Measurements from ENCODE around the gene EFNA1. TPM values are rescaled to one million over a fixed set of nuclear protein-coding genes. Genes with fewer than 3 reads are reported as not detected.

Gene EFNA1
- polyA plus RNA-seq, 1 donor = 20.6 TPM

DNA sequence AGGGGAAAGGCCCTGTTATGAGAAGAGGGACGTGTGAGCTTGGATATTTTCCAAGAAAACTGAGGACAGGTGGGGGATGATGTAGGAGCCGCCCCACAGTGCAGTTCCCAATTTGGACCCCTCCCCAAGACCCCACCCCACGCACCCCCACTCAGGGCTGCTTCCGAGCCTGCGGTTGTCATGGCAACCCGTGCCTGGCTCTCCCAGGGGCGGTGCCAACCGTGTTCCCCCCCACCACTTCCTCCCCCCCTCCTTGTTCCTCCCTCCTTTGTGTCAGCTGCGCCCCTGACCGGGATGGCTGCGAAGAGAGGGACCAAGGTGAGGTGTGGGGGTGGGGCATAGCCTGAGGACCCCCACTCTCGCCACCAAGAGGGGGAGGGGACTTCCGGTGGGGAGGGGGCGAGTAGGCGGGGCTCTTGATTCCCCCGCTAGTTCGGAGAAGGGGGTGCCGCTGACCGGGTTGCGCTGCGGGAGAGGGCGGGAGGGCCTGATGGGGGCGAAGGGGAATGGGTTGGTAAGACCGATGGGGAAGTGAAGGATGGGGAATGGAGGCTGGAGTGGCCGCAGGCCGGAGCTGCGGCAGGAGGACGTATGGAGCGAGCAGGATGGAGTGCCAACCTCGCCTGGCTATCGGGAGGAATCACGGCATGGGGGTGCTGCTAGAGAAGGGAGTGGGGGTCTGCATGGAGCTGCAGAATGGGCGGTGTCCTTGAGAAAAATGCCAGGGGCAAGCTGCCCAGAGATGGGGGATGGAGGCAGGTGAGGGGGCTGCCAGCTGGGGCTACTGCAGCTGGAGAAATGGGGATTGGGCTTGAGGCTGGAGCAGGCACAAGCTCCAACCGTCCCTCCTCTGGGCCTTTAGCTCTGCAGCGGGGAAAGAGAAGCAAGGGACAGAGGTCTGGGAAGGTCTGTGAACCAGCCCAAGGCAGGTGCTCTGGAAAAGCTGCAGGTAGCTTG lies 46.9 kb downstream of the EFNA1 start:
- DNase-seq (ENCODE audit: low read depth) = no peak

DNA sequence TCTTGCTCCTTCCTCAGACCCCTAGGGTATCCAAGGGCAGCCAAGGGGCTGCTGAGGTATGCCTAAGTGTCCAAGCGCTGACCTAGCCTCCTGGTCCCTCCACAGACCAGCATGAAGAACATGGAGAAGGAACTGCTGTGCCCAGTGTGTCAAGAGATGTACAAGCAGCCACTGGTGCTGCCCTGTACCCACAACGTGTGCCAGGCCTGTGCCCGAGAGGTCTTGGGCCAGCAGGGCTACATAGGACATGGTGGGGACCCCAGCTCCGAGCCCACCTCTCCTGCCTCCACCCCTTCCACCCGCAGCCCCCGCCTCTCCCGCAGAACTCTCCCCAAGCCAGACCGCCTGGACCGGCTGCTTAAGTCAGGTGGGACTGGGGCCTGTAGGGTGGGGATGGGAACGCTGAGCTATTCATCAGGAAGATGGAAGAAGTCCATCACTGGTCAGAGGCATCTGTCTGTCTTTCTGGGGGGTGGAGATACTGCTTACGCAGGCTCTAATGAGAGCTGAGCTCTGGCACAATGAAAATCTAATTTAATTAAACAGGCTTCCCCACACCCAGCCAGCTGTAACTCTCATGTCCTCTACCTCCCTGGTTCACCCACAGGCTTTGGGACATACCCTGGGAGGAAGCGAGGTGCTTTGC lies 47.7 kb downstream of the EFNA1 start:
- DNase-seq (ENCODE audit: low read depth) = no peak

DNA sequence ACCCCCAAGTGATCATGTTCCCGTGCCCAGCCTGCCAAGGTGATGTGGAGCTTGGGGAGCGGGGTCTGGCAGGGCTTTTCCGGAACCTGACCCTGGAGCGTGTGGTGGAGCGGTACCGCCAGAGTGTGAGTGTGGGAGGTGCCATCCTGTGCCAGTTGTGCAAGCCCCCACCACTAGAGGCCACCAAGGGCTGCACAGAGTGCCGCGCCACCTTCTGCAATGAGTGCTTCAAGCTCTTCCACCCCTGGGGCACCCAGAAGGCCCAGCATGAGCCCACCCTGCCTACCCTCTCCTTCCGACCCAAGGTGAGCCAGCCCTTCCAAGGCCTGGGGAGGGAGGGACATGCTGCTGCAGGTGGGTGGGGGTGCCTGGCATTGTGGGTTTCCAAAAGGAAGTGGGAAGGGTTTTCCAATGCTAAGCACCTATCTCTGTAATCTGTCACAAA lies 48.3 kb downstream of the EFNA1 start:
- DNase-seq (ENCODE audit: low read depth) = no peak

DNA sequence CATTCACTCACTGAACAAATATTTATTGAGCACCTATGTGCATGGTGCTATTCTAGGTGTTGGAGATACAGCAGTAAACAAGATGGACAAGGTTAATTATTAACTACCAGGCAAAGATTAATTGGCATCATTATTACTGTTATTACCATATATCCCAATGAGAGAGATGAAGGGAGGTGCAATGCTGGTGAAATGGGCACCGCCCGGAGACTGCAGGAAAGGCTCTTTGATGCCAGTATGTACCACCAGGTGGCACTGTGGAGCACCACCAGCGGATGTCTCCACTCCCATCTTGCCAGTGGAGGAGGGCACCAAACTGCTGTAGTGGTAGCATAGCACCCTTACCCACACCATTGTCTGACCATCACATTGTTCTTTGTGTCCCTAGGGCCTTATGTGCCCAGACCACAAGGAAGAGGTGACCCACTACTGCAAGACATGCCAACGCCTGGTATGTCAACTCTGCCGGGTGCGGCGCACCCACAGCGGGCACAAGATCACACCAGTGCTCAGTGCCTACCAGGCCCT lies 48.9 kb downstream of the EFNA1 start:
- DNase-seq (ENCODE audit: low read depth) = no peak

DNA sequence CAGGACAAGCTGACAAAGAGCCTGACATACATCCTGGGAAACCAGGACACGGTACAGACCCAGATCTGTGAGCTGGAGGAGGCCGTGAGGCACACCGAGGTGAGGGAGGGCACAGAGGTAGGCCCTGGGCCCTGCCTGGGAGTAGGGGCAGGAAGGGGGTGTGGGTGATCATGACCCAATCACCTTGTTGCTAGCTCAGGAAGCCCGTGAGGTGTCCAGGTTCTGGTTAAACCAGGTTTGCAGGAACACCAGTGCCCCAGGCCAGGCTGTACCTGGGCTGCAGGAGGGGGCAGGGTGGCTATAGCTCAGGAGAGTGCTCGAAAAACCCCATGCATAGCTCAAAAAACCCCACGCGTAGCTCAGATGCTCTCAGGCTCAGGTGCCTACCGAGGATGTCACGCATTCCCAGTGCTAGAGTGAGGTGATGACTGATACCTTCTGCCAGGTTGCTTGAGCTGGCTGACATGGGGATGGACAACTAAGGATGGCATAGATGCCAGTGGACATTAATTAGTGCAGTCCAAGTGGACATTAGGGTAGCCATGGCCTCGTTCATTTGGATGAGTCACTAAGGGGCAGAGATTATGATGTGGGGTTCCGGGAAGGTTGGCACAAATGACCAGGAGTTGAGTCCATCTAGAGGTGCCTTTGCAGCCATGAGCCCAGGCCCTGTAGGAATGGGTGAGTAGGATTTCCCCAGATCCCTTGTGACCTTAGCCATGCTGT lies 49.7 kb downstream of the EFNA1 start:
- no peak for DNase-seq (ENCODE audit: low read depth)

DNA sequence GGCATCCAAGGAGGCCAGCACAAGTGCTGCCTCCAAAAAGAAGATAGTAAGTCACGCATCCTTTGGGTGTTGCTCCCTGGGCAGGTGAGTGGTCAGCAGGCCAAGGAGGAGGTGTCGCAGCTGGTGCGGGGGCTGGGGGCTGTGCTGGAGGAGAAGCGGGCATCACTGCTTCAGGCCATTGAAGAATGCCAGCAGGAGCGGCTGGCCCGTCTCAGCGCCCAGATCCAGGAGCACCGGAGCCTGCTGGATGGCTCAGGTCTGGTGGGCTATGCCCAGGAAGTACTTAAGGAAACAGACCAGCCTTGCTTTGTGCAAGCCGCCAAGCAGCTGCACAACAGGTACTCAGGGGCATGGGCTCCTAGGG lies 50.2 kb downstream of the EFNA1 start:
- no peak for DNase-seq (ENCODE audit: low read depth)

DNA sequence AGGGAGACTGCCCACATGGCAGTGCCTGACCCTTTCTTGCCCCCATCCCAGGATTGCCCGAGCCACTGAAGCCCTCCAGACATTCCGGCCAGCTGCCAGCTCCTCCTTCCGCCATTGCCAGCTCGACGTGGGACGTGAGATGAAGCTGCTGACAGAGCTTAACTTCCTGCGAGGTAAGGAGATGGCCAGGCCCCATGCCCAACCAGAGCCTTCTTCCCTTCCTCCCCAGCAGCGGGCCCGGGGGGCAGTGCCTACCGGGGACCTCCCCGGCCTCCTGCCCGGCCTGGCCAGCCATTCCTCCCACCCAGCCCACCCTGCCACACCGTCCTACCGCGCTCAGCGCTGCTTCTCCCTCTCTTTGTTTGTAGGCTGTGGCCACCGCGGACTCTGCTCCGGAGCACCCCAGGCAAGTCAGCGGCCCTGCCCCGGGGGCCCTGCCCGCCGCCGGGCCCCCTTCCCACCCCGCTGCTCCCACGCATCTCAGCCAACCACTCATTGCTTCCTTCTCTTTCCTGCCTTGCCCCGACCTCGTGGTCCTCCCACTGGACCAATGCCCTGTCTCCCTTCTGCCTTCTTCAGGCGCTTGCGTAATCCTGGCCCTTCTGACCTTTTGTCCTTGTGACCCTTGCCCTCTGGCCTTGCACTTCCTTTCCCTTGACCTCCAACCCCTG lies 50.9 kb downstream of the EFNA1 start:
- no peak for DNase-seq (ENCODE audit: low read depth)

DNA sequence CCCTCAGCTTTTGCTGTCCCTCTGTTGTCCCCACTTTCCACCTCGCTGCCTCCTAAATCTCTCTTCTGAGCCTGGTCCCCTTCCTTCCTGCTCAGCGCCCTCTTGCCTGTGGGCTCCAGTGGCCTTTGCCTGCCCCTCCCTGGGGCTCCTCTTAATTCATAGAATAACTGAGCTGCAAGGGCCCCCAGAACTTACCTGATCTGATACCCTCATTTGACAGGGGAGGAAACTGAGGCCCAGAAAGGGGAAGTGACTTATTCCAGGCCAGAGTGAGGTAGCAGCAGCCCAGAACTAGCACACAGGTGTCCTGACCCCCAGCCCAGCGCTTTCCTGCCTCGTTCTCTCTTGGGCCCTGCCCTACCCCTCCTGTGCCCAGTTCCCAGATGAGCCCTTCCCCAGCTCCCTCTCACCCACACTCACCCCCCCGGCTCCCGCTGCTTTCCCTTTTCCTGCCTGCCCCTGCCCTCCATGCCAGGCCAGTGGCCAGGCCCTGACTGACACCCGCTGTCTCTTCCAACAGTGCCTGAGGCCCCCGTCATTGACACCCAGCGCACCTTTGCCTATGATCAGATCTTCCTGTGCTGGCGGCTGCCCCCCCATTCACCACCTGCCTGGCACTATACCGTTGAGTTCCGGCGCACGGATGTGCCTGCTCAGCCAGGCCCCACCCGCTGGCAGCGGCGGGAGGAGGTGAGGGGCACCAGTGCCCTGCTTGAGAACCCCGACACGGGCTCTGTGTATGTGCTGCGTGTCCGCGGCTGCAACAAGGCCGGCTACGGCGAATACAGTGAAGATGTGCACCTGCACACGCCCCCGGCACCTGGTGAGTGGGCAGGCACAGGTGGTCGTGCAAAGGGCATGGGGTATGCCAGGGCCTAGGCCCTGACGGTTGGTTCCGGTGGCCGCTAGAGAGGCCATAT lies 51.7 kb downstream of the EFNA1 start:
- no peak for DNase-seq (ENCODE audit: low read depth)

DNA sequence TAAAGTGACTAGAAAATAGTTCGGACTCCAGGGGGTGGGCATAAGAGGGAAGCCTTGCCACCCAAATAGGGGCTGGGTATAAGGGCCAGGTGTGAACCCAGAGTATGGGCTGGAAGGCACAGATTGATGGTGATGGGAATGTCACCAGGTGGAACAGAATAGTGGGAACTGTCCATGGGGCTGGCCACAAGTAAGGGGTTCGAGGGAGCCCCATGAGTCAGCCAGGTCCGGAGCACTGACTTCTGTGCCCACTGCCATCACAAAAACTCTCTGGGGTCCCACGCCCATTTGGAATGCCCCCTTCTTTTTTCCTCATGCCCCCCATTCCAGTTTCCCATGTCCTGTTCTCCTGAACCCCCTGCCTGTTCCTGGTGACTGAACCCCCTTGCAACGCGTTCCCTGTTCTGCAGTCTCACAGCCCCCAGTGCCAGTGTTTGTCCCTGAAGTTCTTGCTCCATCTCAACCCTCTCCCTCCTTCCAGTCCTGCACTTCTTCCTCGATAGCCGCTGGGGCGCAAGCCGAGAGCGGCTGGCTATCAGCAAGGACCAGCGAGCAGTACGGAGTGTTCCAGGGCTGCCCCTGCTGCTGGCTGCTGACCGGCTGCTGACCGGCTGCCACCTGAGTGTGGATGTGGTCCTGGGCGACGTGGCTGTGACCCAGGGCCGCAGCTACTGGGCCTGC lies 53.8 kb downstream of the EFNA1 start:
- DNase-seq (ENCODE audit: low read depth) = no peak

DNA sequence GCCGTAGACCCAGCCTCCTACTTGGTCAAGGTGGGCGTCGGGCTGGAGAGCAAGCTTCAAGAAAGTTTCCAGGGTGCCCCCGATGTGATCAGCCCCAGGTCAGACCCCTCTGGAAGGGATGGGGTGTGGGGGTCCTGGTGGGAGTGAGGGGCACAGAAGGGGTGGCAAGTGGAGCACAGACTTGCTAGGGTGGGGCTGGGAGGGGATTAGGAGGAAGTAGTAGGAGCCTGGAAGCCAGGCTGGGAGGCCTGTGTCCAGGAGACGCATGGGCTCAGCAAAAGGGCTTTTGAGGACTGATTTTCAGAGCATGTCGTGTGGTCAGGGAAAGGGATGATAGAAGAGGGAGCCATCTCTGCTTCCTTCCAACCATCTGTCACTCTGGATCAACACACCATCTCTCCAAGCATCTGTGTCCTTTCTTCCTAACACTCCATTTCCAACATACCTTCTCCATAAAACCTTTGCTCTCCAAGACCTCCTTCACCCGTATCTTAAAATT lies 54.4 kb downstream of the EFNA1 start:
- no peak for DNase-seq (ENCODE audit: low read depth)

DNA sequence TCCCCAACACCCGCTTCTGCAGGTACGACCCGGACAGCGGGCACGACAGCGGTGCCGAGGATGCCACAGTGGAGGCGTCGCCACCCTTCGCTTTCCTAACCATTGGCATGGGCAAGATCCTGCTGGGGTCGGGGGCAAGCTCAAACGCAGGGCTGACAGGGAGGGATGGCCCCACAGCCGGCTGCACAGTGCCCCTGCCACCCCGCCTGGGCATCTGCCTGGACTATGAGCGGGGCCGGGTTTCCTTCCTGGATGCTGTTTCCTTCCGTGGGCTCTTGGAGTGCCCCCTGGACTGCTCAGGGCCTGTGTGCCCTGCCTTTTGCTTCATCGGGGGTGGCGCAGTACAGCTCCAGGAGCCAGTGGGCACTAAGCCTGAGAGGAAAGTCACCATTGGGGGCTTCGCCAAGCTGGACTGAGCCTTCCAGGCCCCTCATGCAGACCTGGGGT lies 56.1 kb downstream of the EFNA1 start:
- no peak for DNase-seq (ENCODE audit: low read depth)

DNA sequence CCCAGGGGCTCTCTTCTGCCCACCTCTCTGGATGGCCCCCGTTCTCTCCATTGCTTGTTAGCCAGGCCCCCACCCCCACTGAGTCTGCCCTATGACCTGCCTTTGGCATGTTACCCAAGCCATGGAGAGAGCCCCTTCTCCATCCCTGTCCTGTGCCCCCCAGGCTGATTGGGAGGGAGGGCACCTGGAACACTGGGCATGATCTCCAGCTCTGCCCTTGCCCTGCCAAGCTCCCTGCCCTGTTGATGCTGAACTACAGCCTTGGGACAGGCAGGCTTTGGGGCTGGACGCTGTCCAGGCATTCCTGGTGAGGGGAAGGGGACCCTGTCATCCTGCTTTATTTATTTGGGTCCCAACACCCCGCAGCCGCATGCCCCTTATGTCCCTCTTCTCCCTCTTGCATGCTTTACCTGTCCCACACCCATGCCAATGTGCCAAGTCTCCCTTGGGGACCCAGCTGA lies 56.7 kb downstream of the EFNA1 start:
- DNase-seq (ENCODE audit: low read depth) = no peak

Other genes starting within 250 kb of the EFNA1 start
- 26.8 TPM for gene PMVK, start 191.2 kb upstream of the EFNA1 start, polyA plus RNA-seq (ENCODE audit: insufficient read length)
- 164 TPM for gene PBXIP1, start 171.8 kb upstream of the EFNA1 start, polyA plus RNA-seq (ENCODE audit: insufficient read length)
- gene PYGO2, start 166.1 kb upstream of the EFNA1 start, polyA plus RNA-seq (ENCODE audit: insufficient read length) = 28.3 TPM
- gene SHC1, start 157.1 kb upstream of the EFNA1 start, polyA plus RNA-seq (ENCODE audit: insufficient read length) = 67.4 TPM
- 47.6 TPM for gene CKS1B, start 153.2 kb upstream of the EFNA1 start, polyA plus RNA-seq (ENCODE audit: insufficient read length)
- 20.6 TPM for gene FLAD1, start 144.5 kb upstream of the EFNA1 start, polyA plus RNA-seq (ENCODE audit: insufficient read length)
- gene LENEP, start 134.3 kb upstream of the EFNA1 start, polyA plus RNA-seq (ENCODE audit: insufficient read length) = not detected
- 11.4 TPM for gene ZBTB7B, start 125.1 kb upstream of the EFNA1 start, polyA plus RNA-seq (ENCODE audit: insufficient read length)
- gene DCST2, start 94.1 kb upstream of the EFNA1 start, polyA plus RNA-seq (ENCODE audit: insufficient read length) = 0.63 TPM
- 0.09 TPM for gene DCST1, start 94.1 kb upstream of the EFNA1 start, polyA plus RNA-seq (ENCODE audit: insufficient read length)
- gene ADAM15, start 76.6 kb upstream of the EFNA1 start, polyA plus RNA-seq (ENCODE audit: insufficient read length) = 57.1 TPM
- 6.5 TPM for gene EFNA4, start 64.1 kb upstream of the EFNA1 start, polyA plus RNA-seq (ENCODE audit: insufficient read length)
- 2.1 TPM for gene EFNA3, start 49.0 kb upstream of the EFNA1 start, polyA plus RNA-seq (ENCODE audit: insufficient read length)
- gene SLC50A1, start 8.0 kb downstream of the EFNA1 start, polyA plus RNA-seq (ENCODE audit: insufficient read length) = 18.6 TPM
- 23.9 TPM for gene DPM3, start 12.7 kb downstream of the EFNA1 start, polyA plus RNA-seq (ENCODE audit: insufficient read length)
- 85.3 TPM for gene KRTCAP2, start 45.4 kb downstream of the EFNA1 start, polyA plus RNA-seq (ENCODE audit: insufficient read length)
- gene TRIM46, start 46.0 kb downstream of the EFNA1 start, polyA plus RNA-seq (ENCODE audit: insufficient read length) = 0.46 TPM
- 63.0 TPM for gene THBS3, start 80.0 kb downstream of the EFNA1 start, polyA plus RNA-seq (ENCODE audit: insufficient read length)
- gene MTX1, start 80.8 kb downstream of the EFNA1 start, polyA plus RNA-seq (ENCODE audit: insufficient read length) = 16.9 TPM
- gene ENTREP3, start 127.6 kb downstream of the EFNA1 start, polyA plus RNA-seq (ENCODE audit: insufficient read length) = 16.3 TPM
- gene SCAMP3, start 134.5 kb downstream of the EFNA1 start, polyA plus RNA-seq (ENCODE audit: insufficient read length) = 44.4 TPM
- gene CLK2, start 145.6 kb downstream of the EFNA1 start, polyA plus RNA-seq (ENCODE audit: insufficient read length) = 37.0 TPM
- gene HCN3, start 149.6 kb downstream of the EFNA1 start, polyA plus RNA-seq (ENCODE audit: insufficient read length) = 4.3 TPM
- gene PKLR, start 173.6 kb downstream of the EFNA1 start, polyA plus RNA-seq (ENCODE audit: insufficient read length) = 0.09 TPM
- 115 TPM for gene FDPS, start 181.0 kb downstream of the EFNA1 start, polyA plus RNA-seq (ENCODE audit: insufficient read length)
- gene RUSC1, start 193.0 kb downstream of the EFNA1 start, polyA plus RNA-seq (ENCODE audit: insufficient read length) = 27.9 TPM

Measured in forelimb muscle (tissue), 1 donor.